ENCODE data around the gene EBF3. TPM values are rescaled to one million over a fixed set of nuclear protein-coding genes. Genes with fewer than 3 reads are reported as not detected.

EBF3 gene
- total RNA-seq, 1 donor: 6.0 TPM

- TF ChIP-seq CTCF (IDR thresholded peaks at IDR 0.05; ENCODE audit: insufficient read depth, low read depth, low read length): no peak
- no peak overlapping the region for H3K4me3 ChIP-seq (ENCODE audit: low read depth, low read length)
- no peak for DNase-seq (ENCODE audit: low read depth)
Measured at GRCh38 chr10:129917936-129918335, 46.1 kb downstream of the EBF3 start.

- no peak for TF ChIP-seq CTCF (IDR thresholded peaks at IDR 0.05; ENCODE audit: insufficient read depth, low read depth, low read length)
- no peak for DNase-seq (ENCODE audit: low read depth)
- no peak overlapping the region for H3K4me3 ChIP-seq (ENCODE audit: low read depth, low read length)
Measured at GRCh38 chr10:129916506-129916995, 47.5 kb downstream of the EBF3 start.

- no peak overlapping the region for H3K4me3 ChIP-seq (ENCODE audit: low read depth, low read length)
- TF ChIP-seq CTCF (IDR thresholded peaks at IDR 0.05; ENCODE audit: insufficient read depth, low read depth, low read length): no peak
- no peak for DNase-seq (ENCODE audit: low read depth)
Measured at GRCh38 chr10:129915526-129916378, 48.3 kb downstream of the EBF3 start.

- no peak overlapping the region for H3K4me3 ChIP-seq (ENCODE audit: low read depth, low read length)
- no peak for TF ChIP-seq CTCF (IDR thresholded peaks at IDR 0.05; ENCODE audit: insufficient read depth, low read depth, low read length)
- no peak for DNase-seq (ENCODE audit: low read depth)
Measured at GRCh38 chr10:129914960-129915359, 49.1 kb downstream of the EBF3 start.

GRCh38 chr10:129914153-129914855, 49.8 kb downstream of the EBF3 start:
- H3K4me3 ChIP-seq (ENCODE audit: low read depth, low read length): no peak overlapping the region
- DNase-seq (ENCODE audit: low read depth): no peak
- no peak for TF ChIP-seq CTCF (IDR thresholded peaks at IDR 0.05; ENCODE audit: insufficient read depth, low read depth, low read length)

- DNase-seq (ENCODE audit: low read depth): no peak
- TF ChIP-seq CTCF (IDR thresholded peaks at IDR 0.05; ENCODE audit: insufficient read depth, low read depth, low read length): no peak
- no peak overlapping the region for H3K4me3 ChIP-seq (ENCODE audit: low read depth, low read length)
Measured at GRCh38 chr10:129912986-129913695, 50.9 kb downstream of the EBF3 start.
